Measurements from ENCODE around the gene EEA1. TPM values are rescaled to one million over a fixed set of nuclear protein-coding genes. Genes with fewer than 3 reads are reported as not detected.
A peak's percentile ranks its signal among the peaks of the same experiment; 100 is the strongest.

EEA1 gene
- total and polyA plus RNA-seq, 2 donors (not counting 1 experiment from before 2014, with no cell fraction given) = 25.6 to 46.4 TPM

DNA sequence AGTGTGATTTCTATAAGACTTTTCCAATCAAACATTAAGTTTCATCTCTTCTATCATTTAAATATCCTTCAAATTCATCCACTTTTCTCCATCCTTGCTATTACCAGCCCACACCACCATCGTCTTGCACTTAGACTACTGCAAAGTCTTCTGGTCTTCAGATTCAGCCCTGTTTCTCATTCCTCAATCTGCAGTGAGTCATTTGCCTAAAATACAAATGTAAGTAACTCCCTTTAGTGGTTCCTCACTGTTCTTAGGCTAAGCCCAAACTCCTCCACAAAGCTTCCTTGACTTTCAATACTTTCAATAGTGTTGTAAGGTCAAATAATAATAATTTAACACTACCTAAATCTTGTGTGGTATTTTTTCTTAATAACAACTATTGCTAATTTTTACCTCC is 143.1 kb downstream of the EEA1 start:
- H3K4me2 ChIP-seq (ENCODE audit: extremely low read depth, insufficient read depth, low read length) = no peak overlapping the region
- H4K20me1 ChIP-seq (ENCODE audit: control insufficient read depth, extremely low read depth, insufficient read depth, low read length) = no peaks in the 10 kb centered on the region
- H2AFZ ChIP-seq (ENCODE audit: low read length) = no peak overlapping the region
- H3K79me2 ChIP-seq (ENCODE audit: control insufficient read depth, insufficient read depth, low read length) = no peaks in the 10 kb centered on the region
- H3K4me3 ChIP-seq (replicated peaks in 1 of 4; ENCODE audit: control extremely low read depth in 1 of 4, insufficient read depth in 1 of 4, low read depth in 3 of 4, low read length in 4 of 4) = no peak overlapping the region
- no peak overlapping the region for H3K27ac ChIP-seq (ENCODE audit: insufficient read depth, low read length)
- H3K36me3 ChIP-seq (ENCODE audit: control insufficient read depth, insufficient read depth, low read length) = no peaks in the 10 kb centered on the region
- peak; percentile 60 to 66 for DNase-seq (ENCODE audit: low read depth in 2 of 2)
- no peaks in the 10 kb centered on the region for H3K9me3 ChIP-seq (ENCODE audit: control insufficient read depth, insufficient read depth, low read depth, low read length)
- no peaks in the 10 kb centered on the region for H3K27me3 ChIP-seq (ENCODE audit: control insufficient read depth, insufficient read depth, low read length)
- H3K9ac ChIP-seq (ENCODE audit: insufficient read depth, low read length) = no peak overlapping the region
- no peak for TF ChIP-seq EZH2 (IDR thresholded peaks at IDR 0.05; ENCODE audit: low read length, missing control alignments)
- TF ChIP-seq, protein P1, sequence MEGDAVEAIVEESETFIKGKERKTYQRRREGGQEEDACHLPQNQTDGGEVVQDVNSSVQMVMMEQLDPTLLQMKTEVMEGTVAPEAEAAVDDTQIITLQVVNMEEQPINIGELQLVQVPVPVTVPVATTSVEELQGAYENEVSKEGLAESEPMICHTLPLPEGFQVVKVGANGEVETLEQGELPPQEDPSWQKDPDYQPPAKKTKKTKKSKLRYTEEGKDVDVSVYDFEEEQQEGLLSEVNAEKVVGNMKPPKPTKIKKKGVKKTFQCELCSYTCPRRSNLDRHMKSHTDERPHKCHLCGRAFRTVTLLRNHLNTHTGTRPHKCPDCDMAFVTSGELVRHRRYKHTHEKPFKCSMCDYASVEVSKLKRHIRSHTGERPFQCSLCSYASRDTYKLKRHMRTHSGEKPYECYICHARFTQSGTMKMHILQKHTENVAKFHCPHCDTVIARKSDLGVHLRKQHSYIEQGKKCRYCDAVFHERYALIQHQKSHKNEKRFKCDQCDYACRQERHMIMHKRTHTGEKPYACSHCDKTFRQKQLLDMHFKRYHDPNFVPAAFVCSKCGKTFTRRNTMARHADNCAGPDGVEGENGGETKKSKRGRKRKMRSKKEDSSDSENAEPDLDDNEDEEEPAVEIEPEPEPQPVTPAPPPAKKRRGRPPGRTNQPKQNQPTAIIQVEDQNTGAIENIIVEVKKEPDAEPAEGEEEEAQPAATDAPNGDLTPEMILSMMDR (conservative IDR thresholded peaks at IDR 0.05 in 1 of 2, IDR thresholded peaks at IDR 0.05 in 1 of 2; ENCODE audit: low read depth in 1 of 2, low read length in 2 of 2) = no peak
- H3K4me1 ChIP-seq (ENCODE audit: control insufficient read depth, extremely low read depth, insufficient read depth, low read length) = peaks cover 6% of the 10 kb centered on the region

- H3K4me3 ChIP-seq (replicated peaks in 1 of 4; ENCODE audit: control extremely low read depth in 1 of 4, insufficient read depth in 1 of 4, low read depth in 3 of 4, low read length in 4 of 4) = no peak overlapping the region
- no peak for DNase-seq (ENCODE audit: low read depth in 2 of 2)
- peaks cover 6% of the 10 kb centered on the region for H3K4me1 ChIP-seq (ENCODE audit: control insufficient read depth, extremely low read depth, insufficient read depth, low read length)
- no peak overlapping the region for H3K9ac ChIP-seq (ENCODE audit: insufficient read depth, low read length)
- H4K20me1 ChIP-seq (ENCODE audit: control insufficient read depth, extremely low read depth, insufficient read depth, low read length) = no peaks in the 10 kb centered on the region
- H3K79me2 ChIP-seq (ENCODE audit: control insufficient read depth, insufficient read depth, low read length) = no peaks in the 10 kb centered on the region
- no peaks in the 10 kb centered on the region for H3K27me3 ChIP-seq (ENCODE audit: control insufficient read depth, insufficient read depth, low read length)
- no peak overlapping the region for H2AFZ ChIP-seq (ENCODE audit: low read length)
- no peak overlapping the region for H3K4me2 ChIP-seq (ENCODE audit: extremely low read depth, insufficient read depth, low read length)
- H3K9me3 ChIP-seq (ENCODE audit: control insufficient read depth, insufficient read depth, low read depth, low read length) = no peaks in the 10 kb centered on the region
- TF ChIP-seq, protein P1 (conservative IDR thresholded peaks at IDR 0.05 in 1 of 2, IDR thresholded peaks at IDR 0.05 in 1 of 2; ENCODE audit: low read depth in 1 of 2, low read length in 2 of 2) = no peak
- no peak for TF ChIP-seq EZH2 (IDR thresholded peaks at IDR 0.05; ENCODE audit: low read length, missing control alignments)
- H3K27ac ChIP-seq (ENCODE audit: insufficient read depth, low read length) = no peak overlapping the region
- H3K36me3 ChIP-seq (ENCODE audit: control insufficient read depth, insufficient read depth, low read length) = no peaks in the 10 kb centered on the region
Observed at GRCh38 chr12:92785563-92785950, 143.5 kb downstream of the EEA1 start.

GRCh38 chr12:92784797-92785562 is 144.1 kb downstream of the EEA1 start:
- H4K20me1 ChIP-seq (ENCODE audit: control insufficient read depth, extremely low read depth, insufficient read depth, low read length) = no peaks in the 10 kb centered on the region
- no peak overlapping the region for H3K27ac ChIP-seq (ENCODE audit: insufficient read depth, low read length)
- no peak overlapping the region for H3K4me3 ChIP-seq (replicated peaks in 1 of 4; ENCODE audit: control extremely low read depth in 1 of 4, insufficient read depth in 1 of 4, low read depth in 3 of 4, low read length in 4 of 4)
- no peaks in the 10 kb centered on the region for H3K9me3 ChIP-seq (ENCODE audit: control insufficient read depth, insufficient read depth, low read depth, low read length)
- peak; percentile 76 to 84 for DNase-seq (ENCODE audit: low read depth in 2 of 2)
- no peaks in the 10 kb centered on the region for H3K27me3 ChIP-seq (ENCODE audit: control insufficient read depth, insufficient read depth, low read length)
- peaks cover 6% of the 10 kb centered on the region for H3K4me1 ChIP-seq (ENCODE audit: control insufficient read depth, extremely low read depth, insufficient read depth, low read length)
- H3K4me2 ChIP-seq (ENCODE audit: extremely low read depth, insufficient read depth, low read length) = no peak overlapping the region
- TF ChIP-seq, protein P1 (conservative IDR thresholded peaks at IDR 0.05 in 1 of 2, IDR thresholded peaks at IDR 0.05 in 1 of 2; ENCODE audit: low read depth in 1 of 2, low read length in 2 of 2) = peak; percentile 21 to 53
- TF ChIP-seq EZH2 (IDR thresholded peaks at IDR 0.05; ENCODE audit: low read length, missing control alignments) = no peak
- H3K9ac ChIP-seq (ENCODE audit: insufficient read depth, low read length) = no peak overlapping the region
- H3K79me2 ChIP-seq (ENCODE audit: control insufficient read depth, insufficient read depth, low read length) = no peaks in the 10 kb centered on the region
- no peak overlapping the region for H2AFZ ChIP-seq (ENCODE audit: low read length)
- H3K36me3 ChIP-seq (ENCODE audit: control insufficient read depth, insufficient read depth, low read length) = no peaks in the 10 kb centered on the region
